ENCODE results near the gene RASAL2.

The RASAL2 gene

DNA sequence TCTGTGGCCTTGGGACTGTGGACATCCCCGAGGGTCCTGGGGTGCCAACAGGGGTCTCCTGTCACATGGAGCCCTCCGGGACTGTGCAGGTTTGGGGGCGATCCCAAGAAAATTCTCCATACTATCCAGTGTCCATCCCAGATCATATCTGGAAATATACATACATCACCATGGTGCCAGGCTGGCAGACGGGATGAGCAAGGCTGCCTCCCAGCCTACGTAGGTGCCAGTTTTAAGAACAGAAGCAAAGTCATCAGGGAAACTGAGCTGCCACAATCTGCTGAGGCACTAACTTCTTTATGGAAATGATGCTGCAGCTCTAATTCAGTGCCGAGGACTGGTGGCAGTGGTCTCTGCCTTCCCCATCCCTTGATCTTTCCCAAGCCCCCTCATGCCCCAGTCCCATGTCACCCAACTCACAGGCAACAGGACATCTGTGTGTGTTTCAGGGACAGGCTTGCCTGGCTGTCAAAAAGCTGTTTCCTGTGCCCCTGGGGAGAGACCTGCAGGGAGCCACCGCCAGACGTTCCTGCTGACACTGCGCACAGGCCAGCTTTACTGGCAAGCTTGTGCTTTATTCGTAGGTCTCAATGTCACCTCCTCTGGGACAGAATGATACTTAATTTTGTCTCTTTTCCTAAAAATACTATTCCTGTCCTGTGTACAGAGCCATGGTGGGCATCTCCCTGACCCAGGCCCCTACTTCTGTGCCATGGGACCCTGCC, 434.5 kb downstream of the RASAL2 start:
- DNase-seq: no peak

DNA sequence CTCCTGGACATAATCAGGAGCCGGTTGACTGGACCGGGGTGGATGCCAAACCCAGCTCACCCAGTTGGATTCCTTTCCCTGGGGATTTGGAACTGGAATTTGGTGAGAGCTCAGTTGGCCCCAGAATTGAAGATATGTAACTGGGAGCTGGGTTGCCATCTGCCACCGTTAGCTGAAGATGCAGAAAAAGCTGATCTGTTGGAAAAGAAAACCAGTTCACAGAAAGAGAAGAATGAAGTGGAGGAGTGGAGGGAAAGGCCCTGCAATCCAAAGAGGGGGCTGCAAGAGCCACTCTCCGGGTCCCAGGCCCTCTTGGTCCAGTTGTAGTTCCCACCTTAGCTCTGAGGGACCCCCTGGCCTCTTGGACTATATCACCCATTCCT, 435.0 kb downstream of the RASAL2 start:
- no peak for DNase-seq

DNA sequence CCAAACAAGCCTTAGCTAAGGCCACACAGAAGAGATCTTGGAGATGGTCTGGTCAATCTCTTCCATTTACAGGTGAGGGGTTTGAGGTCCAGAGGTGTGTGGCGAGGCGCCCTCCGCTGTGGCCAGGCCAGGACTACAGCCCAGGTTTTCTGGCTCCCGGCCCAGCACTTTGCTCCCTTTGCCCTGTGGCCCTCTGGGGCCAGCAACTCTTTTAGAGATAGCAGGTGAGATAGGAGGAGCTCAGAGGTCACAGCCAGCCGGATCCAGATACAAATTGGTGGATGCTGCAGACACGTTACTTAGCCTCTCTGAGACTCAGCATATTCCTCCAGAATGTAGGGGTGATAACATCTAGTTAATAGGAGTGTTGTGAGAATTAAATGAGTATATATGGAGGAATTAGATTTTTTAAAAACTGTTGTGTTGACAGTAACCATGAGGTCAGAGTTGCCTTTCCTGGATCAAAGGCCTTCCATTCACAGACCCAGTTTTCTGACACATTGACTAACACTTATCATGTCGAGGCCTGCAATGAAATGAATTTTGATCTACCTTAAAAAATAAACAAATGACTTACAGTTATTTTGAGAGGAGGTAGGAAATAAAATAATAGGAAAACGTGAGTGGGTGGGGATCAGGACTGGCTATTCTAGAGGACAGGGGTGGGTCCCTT, 435.6 kb downstream of the RASAL2 start:
- no peak for DNase-seq

DNA sequence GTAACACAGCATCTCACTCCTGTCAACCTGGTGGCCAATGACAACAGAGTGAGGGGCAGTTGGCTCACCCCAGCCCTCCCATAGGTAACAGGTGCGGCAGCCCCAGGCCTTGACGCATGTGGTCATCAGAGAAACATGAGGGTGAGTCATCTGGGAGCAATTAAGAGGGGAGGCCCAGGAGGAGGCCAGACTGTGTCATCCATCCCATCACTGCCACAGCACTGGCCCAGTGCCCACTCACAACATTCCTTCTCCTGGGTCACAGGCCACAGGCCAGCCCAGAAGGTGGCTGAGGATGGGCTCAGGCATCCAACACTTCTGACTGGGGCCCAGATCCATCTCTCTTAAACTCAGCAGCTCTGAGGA, 436.1 kb downstream of the RASAL2 start:
- no peak for DNase-seq

DNA sequence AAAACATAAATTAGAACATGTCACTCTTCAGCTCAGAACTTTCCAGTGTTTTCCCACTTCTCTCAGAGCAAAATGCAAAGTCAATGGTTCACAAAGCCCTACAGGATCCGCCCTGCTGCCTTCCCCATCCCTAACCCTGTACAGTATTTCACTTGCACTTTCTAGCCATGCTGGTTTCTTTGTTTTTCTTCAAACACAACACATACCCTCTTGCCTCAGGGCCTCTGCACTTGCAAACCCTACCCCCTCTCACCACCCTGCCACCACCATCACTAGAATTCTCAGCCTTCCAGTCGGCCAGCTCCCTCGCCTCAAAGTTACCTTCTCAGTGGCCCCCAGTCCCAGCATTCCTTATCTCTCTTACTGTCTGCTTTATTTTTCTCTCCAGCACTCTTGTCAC, 436.6 kb downstream of the RASAL2 start:
- no peak for DNase-seq

DNA sequence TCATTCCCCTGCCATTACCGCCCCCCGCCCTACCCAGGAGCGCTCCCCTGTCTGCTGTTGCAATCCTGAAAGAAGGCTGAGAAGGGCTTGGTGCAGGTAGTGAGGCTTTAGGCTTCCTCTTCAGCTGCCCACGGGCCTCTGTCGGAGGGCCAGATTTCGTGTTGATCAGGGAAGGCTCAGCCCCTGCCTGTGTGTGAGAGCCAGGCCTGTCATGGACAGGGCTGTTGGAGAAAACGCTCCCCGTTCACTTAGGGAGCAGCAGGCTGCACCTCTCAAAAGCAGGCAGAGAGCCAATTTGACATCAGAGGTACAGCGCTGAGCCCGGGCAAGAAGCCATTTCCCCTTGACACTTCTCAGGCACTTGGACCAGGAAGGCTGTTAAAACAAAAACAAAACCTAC, 438.0 kb downstream of the RASAL2 start:
- no peak for DNase-seq

DNA sequence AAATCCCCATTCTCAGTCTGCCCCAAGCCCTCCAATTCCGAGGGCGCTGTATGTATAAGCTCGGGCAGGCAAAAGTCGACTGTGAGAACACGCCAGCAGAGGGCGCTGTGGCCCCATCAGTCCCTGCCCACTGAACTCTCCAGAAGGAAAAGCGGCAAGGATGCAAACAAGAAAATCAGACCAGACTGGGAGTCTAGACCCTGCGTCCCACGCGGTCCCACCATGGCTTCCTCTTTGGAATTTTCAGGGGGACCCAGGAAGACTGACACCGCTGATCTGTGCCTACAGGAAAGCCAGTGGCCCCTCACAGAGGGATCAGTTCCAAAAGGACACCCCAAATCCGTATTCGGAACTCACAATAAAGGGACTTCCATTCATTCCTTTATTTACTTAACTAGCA, 438.5 kb downstream of the RASAL2 start:
- DNase-seq: peak; percentile 54 to 75

DNA sequence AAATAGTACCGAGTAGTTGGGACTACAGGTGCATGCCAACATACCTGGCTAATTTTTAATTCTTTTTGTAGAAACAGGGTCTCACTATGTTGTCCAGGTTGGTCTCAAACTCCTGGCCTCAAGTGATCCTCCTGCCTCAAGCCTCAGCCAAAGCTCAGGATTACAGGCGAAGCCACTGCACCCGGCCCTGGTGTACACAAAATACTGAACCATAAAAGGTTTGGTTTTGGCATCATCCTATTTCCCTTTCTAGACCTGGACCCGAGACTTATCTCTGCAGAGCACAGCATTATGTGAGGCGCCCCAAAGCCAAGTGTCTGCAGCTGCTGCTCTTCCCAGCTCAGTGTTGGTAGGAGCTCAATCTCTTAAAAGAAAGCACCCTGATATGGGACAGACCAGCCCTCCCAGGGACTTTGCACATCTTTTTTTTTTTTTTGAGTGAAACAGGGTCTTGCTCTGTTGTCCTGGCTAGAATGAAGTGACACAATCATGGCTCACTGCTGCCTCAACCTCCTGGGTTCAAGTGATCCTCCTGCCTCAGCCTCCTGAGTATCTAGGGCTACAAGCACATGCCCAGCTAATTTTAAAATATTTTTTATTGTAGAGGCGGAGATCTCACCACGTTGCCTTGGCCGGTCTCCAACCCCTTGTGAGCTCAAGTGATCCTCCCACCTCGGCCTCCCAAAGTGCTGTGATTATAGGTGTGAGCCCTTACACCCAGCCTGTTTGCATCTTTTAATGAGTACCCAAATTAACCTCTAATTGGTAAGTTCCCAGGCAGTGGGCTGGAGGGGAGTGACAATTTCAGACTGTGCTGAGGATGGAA, 439.4 kb downstream of the RASAL2 start:
- DNase-seq: no peak
